HCT116 (cell line): ENCODE results near the gene FNDC8. TPM values are rescaled to one million over a fixed set of nuclear protein-coding genes. Genes with fewer than 3 reads are reported as not detected.
"Not testable (repeated sequence)": the region's sequence is repeated elsewhere in the genome, so short reads cannot be mapped to it uniquely, and the experiment has no call there.

Experiments
- ATAC-seq: fragments of 200-7000 bp; cut with Tn5 transposase; 2 replicates; pipeline ENCODE4 v1.9.1; 2020; ENCODE audit warnings: mild to moderate bottlenecking, moderate library complexity
- BruUV-seq: library from RNA; stranded (reverse); fragments of 400-500 nt; replicated peaks from 2 replicates; lab custom pipeline; 2021; lab: Mats Ljungman, UMichigan
- CTCF ChIA-PET: fragments of 300-600 bp; sonication (Branson Sonifier 250); formaldehyde crosslinking; loops from one replicate; lab custom pipeline; 2021; ENCODE audit warnings: antibody characterized with exemption; lab: Charles Lee
- POLR2A ChIA-PET: fragments of 300-600, 350-600 bp; sonication (Branson Sonifier 250); formaldehyde crosslinking; loops from one replicate; lab custom pipeline; 2021; ENCODE audit warnings: antibody characterized with exemption; lab: Charles Lee
- RAD21 ChIA-PET, 2 experiments: fragments of 300-600 bp; sonication (Branson Sonifier 250); formaldehyde crosslinking; loops; one replicate each; lab custom pipeline; 2023; ENCODE audit warnings: low total read pairs in 2 of 2; ENCODE audit not compliant: uncharacterized antibody in 2 of 2, unreplicated experiment in 2 of 2, low non-redundant PET in 1 of 2; lab: Charles Lee
- DNase-seq: peaks from one replicate; pipeline ENCODE4 v3.0.0-alpha.2; 2010; ENCODE audit warnings: low read depth, low spot score
- H2AFZ ChIP-seq: fragments of 200-600 bp; shearing (Covaris generic), sonication (generic); 2 replicates; pipeline ENCODE4 v1.6.1; 2017; ENCODE audit warnings: low read depth, mixed run types, mixed read lengths, antibody characterized with exemption, low read length; ENCODE audit not compliant: poor library complexity, severe bottlenecking
- H3K27ac ChIP-seq: 2 replicates; pipeline ENCODE4 v1.5.1; 2012; ENCODE audit warnings: low read depth, low read length
- H3K27me3 ChIP-seq: fragments of 200-600 bp; sonication (generic); 2 replicates; pipeline ENCODE4 v1.6.1; 2016; ENCODE audit warnings: mixed run types, low read length, mixed read lengths; ENCODE audit not compliant: insufficient read depth
- H3K36me3 ChIP-seq, 2 experiments: fragments of 200-500 bp in 1 of 2; fragments of 200-600 bp in 1 of 2; sonication (Bioruptor generic) in 1 of 2; sonication (generic) in 1 of 2; 2 replicates each; pipeline versions ENCODE4 v1.5.1 to v1.6.1; 2014 to 2016; ENCODE audit warnings: low read length in 2 of 2, inconsistent platforms in 1 of 2, mixed read lengths in 1 of 2, mixed run types in 1 of 2; ENCODE audit not compliant: insufficient read depth in 2 of 2, control insufficient read depth in 1 of 2
- H3K4me1 ChIP-seq, 2 experiments: fragments of 200-600 bp in 1 of 2; sonication (generic) in 1 of 2; 2 replicates each; pipeline versions ENCODE4 v1.5.1 to v1.6.1; 2012 to 2017; ENCODE audit warnings: low read length in 2 of 2, inconsistent platforms in 1 of 2, mild to moderate bottlenecking in 1 of 2, mixed read lengths in 1 of 2, mixed run types in 1 of 2, moderate library complexity in 1 of 2; ENCODE audit not compliant: insufficient read depth in 2 of 2, control insufficient read depth in 1 of 2
- H3K4me2 ChIP-seq: fragments of 200-600 bp; sonication (generic); 2 replicates; pipeline ENCODE4 v1.6.1; 2017; ENCODE audit warnings: mixed run types, low read length, mixed read lengths
- H3K4me3 ChIP-seq, 2 experiments: fragments of 200-600 bp in 1 of 2; sonication (generic) in 1 of 2; replicated peaks in 1 of 2; 2 replicates each; pipeline ENCODE4 v1.5.1; 2011 to 2016; ENCODE audit warnings: low read length in 2 of 2, control low read depth in 1 of 2, low read depth in 1 of 2, mild to moderate bottlenecking in 1 of 2, mixed read lengths in 1 of 2, mixed run types in 1 of 2
- H3K79me2 ChIP-seq: fragments of 200-600 bp; sonication (generic); 2 replicates; pipeline ENCODE4 v1.6.1; 2017; ENCODE audit warnings: mild to moderate bottlenecking, mixed run types, low read length, moderate library complexity, mixed read lengths; ENCODE audit not compliant: insufficient read depth
- H3K9ac ChIP-seq: fragments of 200-600 bp; sonication (generic); 2 replicates; pipeline ENCODE4 v1.6.1; 2016; ENCODE audit warnings: low read length, mixed read lengths
- H3K9me2 ChIP-seq: fragments of 200-600 bp; sonication (generic), shearing (Covaris generic); 2 replicates; pipeline ENCODE4 v1.6.1; 2017; ENCODE audit warnings: mixed run types, mild to moderate bottlenecking, moderate library complexity; ENCODE audit not compliant: insufficient read depth
- H3K9me3 ChIP-seq, 2 experiments: fragments of 200-500 bp in 1 of 2; fragments of 200-600 bp in 1 of 2; sonication (Bioruptor generic) in 1 of 2; sonication (generic) in 1 of 2; 2 replicates each; pipeline ENCODE4 v1.6.1; 2014 to 2017; ENCODE audit warnings: low read length in 2 of 2, mixed read lengths in 2 of 2, inconsistent platforms in 1 of 2, low read depth in 1 of 2, mild to moderate bottlenecking in 1 of 2, mixed run types in 1 of 2, moderate library complexity in 1 of 2; ENCODE audit not compliant: control insufficient read depth in 1 of 2, insufficient read depth in 1 of 2
- H4K20me1 ChIP-seq: fragments of 200-600 bp; sonication (generic), shearing (Covaris generic); 2 replicates; pipeline ENCODE4 v1.6.1; 2017; ENCODE audit warnings: mixed run types, mild to moderate bottlenecking, moderate library complexity; ENCODE audit not compliant: insufficient read depth
- CBX3 ChIP-seq: IDR thresholded peaks from 2 replicates; pipeline ENCODE4 v1.6.1; 2012; ENCODE audit warnings: low read depth
- CTCF ChIP-seq, 3 experiments: fragments of 200-600 bp in 1 of 3; sonication (generic) in 1 of 3; IDR thresholded peaks in 2 of 3; conservative IDR thresholded peaks in 1 of 3; 2 replicates each; pipeline ENCODE4 v1.5.1; 2012 to 2017; ENCODE audit warnings: low read depth in 2 of 3, low read length in 2 of 3, antibody characterized with exemption in 1 of 3, borderline replicate concordance in 1 of 3, control low read depth in 1 of 3, mild to moderate bottlenecking in 1 of 3, mixed read lengths in 1 of 3, mixed run types in 1 of 3, moderate library complexity in 1 of 3; ENCODE audit not compliant: insufficient read depth in 1 of 3
- ELF1 ChIP-seq: IDR thresholded peaks from 2 replicates; pipeline ENCODE4 v1.6.1; 2012; ENCODE audit warnings: low read depth, borderline replicate concordance
- FOSL1 ChIP-seq: IDR thresholded peaks from 2 replicates; pipeline ENCODE4 v1.6.1; 2012; ENCODE audit warnings: low read depth
- JUND ChIP-seq: IDR thresholded peaks from 2 replicates; pipeline ENCODE4 v1.6.1; 2012
- SIN3A ChIP-seq: IDR thresholded peaks from 2 replicates; pipeline ENCODE4 v1.6.1; 2012; ENCODE audit warnings: low read depth
- SRF ChIP-seq: IDR thresholded peaks from 2 replicates; pipeline ENCODE4 v1.6.1; 2012; ENCODE audit warnings: low read depth
- YY1 ChIP-seq: IDR thresholded peaks from 2 replicates; pipeline ENCODE4 v1.6.1; 2011; ENCODE audit warnings: low read length, low read depth, moderate library complexity, mild to moderate bottlenecking; ENCODE audit not compliant: insufficient replicate concordance; ENCODE audit errors: extremely low read depth
- intact Hi-C: fragments of 100-400 bp; cut with micrococcal nuclease; formaldehyde crosslinking; loops from 2 replicates; pipeline ENCODE4 v1.10.0; 2022
- total RNA-seq: library from RNA; stranded (reverse); gene quantifications from one replicate; pipeline ENCODE4 v1.2.1, GENCODE V29; 2021; ENCODE audit not compliant: unreplicated experiment
- TF ChIP-seq, protein P1 (sequence below): IDR thresholded peaks from 2 replicates; pipeline ENCODE4 v1.6.1; 2012; ENCODE audit warnings: low read depth

Gene FNDC8
- total RNA-seq, 1 experiment from 2014 or later = not detected

GRCh38 chr17:35104844-35105450, 16.5 kb upstream of the FNDC8 start:
- peaks cover 4 to 18% of the 10 kb centered on the region in 2 experiments; a peak in 3 of 4 replicates for H3K4me1 ChIP-seq
- H3K27me3 ChIP-seq = no peaks in the 10 kb centered on the region
- H3K4me2 ChIP-seq = no peak overlapping the region
- no peaks in the 10 kb centered on the region for H3K79me2 ChIP-seq
- POLR2A ChIA-PET = interaction anchor here (1.0 kb wide), 1 partner anchor 11 kb away, joined by 3 read pairs; no protein-coding TSS in a partner anchor
- RAD21 ChIA-PET = no interaction called here
- no peaks in the 10 kb centered on the region for H3K9me3 ChIP-seq
- no peak overlapping the region for H3K4me3 ChIP-seq
- H2AFZ ChIP-seq = no peak overlapping the region
- no TSS peak for BruUV-seq
- H3K36me3 ChIP-seq = peaks cover 7 to 22% of the 10 kb centered on the region in 2 experiments
- ATAC-seq (no peak), DNase-seq (no peak)
- H3K9ac ChIP-seq = no peak overlapping the region
- no peaks in the 10 kb centered on the region for H4K20me1 ChIP-seq
- H3K9me2 ChIP-seq = no peaks in the 10 kb centered on the region
- intact Hi-C loops = no loop called here
- no peak for TF ChIP-seq JUND
- no peak for TF ChIP-seq CTCF (IDR thresholded peaks at IDR 0.05 in 2 of 3, conservative IDR thresholded peaks at IDR 0.05 in 1 of 3; ENCODE audit: borderline replicate concordance in 1 of 3, insufficient read depth in 1 of 3, low read depth in 2 of 3, low read length in 2 of 3)
- TF ChIP-seq ELF1 = no peak
- no peak for TF ChIP-seq CBX3
- no peak for TF ChIP-seq SRF
- TF ChIP-seq, protein P1, sequence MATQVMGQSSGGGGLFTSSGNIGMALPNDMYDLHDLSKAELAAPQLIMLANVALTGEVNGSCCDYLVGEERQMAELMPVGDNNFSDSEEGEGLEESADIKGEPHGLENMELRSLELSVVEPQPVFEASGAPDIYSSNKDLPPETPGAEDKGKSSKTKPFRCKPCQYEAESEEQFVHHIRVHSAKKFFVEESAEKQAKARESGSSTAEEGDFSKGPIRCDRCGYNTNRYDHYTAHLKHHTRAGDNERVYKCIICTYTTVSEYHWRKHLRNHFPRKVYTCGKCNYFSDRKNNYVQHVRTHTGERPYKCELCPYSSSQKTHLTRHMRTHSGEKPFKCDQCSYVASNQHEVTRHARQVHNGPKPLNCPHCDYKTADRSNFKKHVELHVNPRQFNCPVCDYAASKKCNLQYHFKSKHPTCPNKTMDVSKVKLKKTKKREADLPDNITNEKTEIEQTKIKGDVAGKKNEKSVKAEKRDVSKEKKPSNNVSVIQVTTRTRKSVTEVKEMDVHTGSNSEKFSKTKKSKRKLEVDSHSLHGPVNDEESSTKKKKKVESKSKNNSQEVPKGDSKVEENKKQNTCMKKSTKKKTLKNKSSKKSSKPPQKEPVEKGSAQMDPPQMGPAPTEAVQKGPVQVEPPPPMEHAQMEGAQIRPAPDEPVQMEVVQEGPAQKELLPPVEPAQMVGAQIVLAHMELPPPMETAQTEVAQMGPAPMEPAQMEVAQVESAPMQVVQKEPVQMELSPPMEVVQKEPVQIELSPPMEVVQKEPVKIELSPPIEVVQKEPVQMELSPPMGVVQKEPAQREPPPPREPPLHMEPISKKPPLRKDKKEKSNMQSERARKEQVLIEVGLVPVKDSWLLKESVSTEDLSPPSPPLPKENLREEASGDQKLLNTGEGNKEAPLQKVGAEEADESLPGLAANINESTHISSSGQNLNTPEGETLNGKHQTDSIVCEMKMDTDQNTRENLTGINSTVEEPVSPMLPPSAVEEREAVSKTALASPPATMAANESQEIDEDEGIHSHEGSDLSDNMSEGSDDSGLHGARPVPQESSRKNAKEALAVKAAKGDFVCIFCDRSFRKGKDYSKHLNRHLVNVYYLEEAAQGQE = no peak
- no peak for TF ChIP-seq YY1
- no peak for TF ChIP-seq FOSL1
- no peak for TF ChIP-seq SIN3A
- H3K27ac ChIP-seq = no peak overlapping the region
- CTCF ChIA-PET = no interaction called here

DNA sequence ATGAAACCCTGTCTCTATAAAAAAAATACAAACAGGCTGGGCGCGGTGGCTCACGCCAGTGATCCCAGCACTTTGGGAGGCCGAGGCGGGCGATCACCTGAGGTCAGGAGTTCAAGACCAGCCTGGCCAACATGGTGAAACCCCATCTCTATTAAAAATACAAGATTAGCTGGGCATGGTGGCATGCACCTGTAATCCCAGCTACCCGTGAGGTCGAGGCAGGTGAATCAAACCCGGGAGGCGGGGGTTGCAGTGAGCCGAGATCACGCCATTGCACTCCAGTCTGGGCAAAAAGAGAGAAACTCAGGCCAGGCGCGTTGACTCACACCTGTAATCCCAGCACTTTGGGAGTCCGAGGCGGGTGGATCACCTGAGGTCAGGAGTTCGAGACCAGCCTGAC, 10.6 kb upstream of the FNDC8 start:
- H3K9me2 ChIP-seq, H3K27me3 ChIP-seq, H3K27ac ChIP-seq, intact Hi-C loops, H3K4me2 ChIP-seq, RAD21 ChIA-PET, H3K36me3 ChIP-seq, CTCF ChIA-PET, H3K9me3 ChIP-seq, BruUV-seq, ATAC-seq, H2AFZ ChIP-seq, DNase-seq, H3K9ac ChIP-seq, POLR2A ChIA-PET, H4K20me1 ChIP-seq, H3K4me3 ChIP-seq, H3K79me2 ChIP-seq: not testable (repeated sequence)
- peaks cover 4 to 18% of the 10 kb centered on the region in 2 experiments; a peak in 3 of 4 replicates for H3K4me1 ChIP-seq
